SIG-M5 treated with dmso at 0.1 percent for 504 hours (cell line): ENCODE measurements around the gene SEMA4B.
"Not testable (repeated sequence)": the region's sequence is repeated elsewhere in the genome, so short reads cannot be mapped to it uniquely, and the experiment has no call there.

Experiments used
- DNase-seq: peaks from one replicate; lab custom pipeline; 2025; ENCODE audit not compliant: unreplicated experiment; lab: John Stamatoyannopoulos, UW

Gene SEMA4B

GRCh38 chr15:90178468-90179435 is 22.4 kb upstream of the SEMA4B start:
- DNase-seq: peak; percentile 22

- DNase-seq: no peak
These were observed 19.4 kb upstream of the SEMA4B start for GRCh38 chr15:90181776-90182175.

GRCh38 chr15:90184119-90184785 is 16.9 kb upstream of the SEMA4B start:
- DNase-seq: peak; percentile 28

GRCh38 chr15:90184786-90185704 is 16.1 kb upstream of the SEMA4B start:
- peak; percentile 50 for DNase-seq

GRCh38 chr15:90187257-90187868 is 13.8 kb upstream of the SEMA4B start:
- DNase-seq: no peak

- not testable (repeated sequence) for DNase-seq
These were observed 13.1 kb upstream of the SEMA4B start for GRCh38 chr15:90188065-90188464.

- DNase-seq: peak; percentile 89
These were observed 12.0 kb upstream of the SEMA4B start for GRCh38 chr15:90188914-90189748.

GRCh38 chr15:90189781-90190467 is 11.2 kb upstream of the SEMA4B start:
- no peak for DNase-seq

GRCh38 chr15:90190606-90191343 is 10.4 kb upstream of the SEMA4B start:
- no peak for DNase-seq

GRCh38 chr15:90191344-90191687 is 9.8 kb upstream of the SEMA4B start:
- no peak for DNase-seq

- peak; percentile 12 for DNase-seq
These were observed 9.2 kb upstream of the SEMA4B start for GRCh38 chr15:90191794-90192509.

- DNase-seq: peak; percentile 10
These were observed 8.0 kb upstream of the SEMA4B start for GRCh38 chr15:90192961-90193786.

- no peak for DNase-seq
These were observed 6.5 kb upstream of the SEMA4B start for GRCh38 chr15:90194655-90195054.

- DNase-seq: no peak
These were observed 498 bp upstream of the SEMA4B start for GRCh38 chr15:90200534-90201129.

- no peak for DNase-seq
These were observed 830 bp downstream of the SEMA4B start for GRCh38 chr15:90201944-90202375.

GRCh38 chr15:90202929-90203328 is 1.8 kb downstream of the SEMA4B start:
- DNase-seq: no peak

GRCh38 chr15:90203473-90203872 is 2.3 kb downstream of the SEMA4B start:
- no peak for DNase-seq
